GM12874 (cell line): ENCODE measurements around the gene THSD7B.

Source experiments
- TF ChIP-seq, protein P1 (sequence below): IDR thresholded peaks from 2 replicates; pipeline ENCODE4 v1.5.1; 2011; ENCODE audit warnings: low read depth, mild to moderate bottlenecking, control low read depth, low read length, moderate library complexity; ENCODE audit not compliant: insufficient read depth

THSD7B gene

GRCh38 chr2:137183206-137183898 is 418.0 kb downstream of the THSD7B start:
- TF ChIP-seq, protein P1, sequence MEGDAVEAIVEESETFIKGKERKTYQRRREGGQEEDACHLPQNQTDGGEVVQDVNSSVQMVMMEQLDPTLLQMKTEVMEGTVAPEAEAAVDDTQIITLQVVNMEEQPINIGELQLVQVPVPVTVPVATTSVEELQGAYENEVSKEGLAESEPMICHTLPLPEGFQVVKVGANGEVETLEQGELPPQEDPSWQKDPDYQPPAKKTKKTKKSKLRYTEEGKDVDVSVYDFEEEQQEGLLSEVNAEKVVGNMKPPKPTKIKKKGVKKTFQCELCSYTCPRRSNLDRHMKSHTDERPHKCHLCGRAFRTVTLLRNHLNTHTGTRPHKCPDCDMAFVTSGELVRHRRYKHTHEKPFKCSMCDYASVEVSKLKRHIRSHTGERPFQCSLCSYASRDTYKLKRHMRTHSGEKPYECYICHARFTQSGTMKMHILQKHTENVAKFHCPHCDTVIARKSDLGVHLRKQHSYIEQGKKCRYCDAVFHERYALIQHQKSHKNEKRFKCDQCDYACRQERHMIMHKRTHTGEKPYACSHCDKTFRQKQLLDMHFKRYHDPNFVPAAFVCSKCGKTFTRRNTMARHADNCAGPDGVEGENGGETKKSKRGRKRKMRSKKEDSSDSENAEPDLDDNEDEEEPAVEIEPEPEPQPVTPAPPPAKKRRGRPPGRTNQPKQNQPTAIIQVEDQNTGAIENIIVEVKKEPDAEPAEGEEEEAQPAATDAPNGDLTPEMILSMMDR, result no peak

- TF ChIP-seq, protein P1, result no peak
Observed at GRCh38 chr2:137185378-137186078, 420.2 kb downstream of the THSD7B start.

DNA sequence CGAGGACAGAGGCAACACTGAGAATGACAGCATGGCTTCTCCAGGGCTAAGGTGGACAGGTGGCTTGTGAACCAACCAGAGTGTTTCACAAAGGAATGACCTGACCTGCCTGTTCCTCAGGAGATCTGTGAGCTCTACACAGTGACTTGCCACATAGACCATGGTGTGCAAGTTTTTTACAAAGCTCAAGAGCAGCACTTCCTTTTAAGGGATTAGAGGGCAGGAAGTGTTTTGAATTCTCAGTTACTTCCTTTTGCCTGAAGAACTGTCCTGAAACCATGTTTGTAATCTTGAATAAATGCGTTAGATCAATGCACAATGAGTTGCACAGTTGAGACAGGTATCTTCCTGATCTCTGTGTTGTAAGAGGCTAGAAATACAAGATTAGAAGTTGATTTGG is 421.9 kb downstream of the THSD7B start:
- TF ChIP-seq, protein P1, result no peak

GRCh38 chr2:137190411-137191195 is 425.3 kb downstream of the THSD7B start:
- TF ChIP-seq, protein P1, result no peak

DNA sequence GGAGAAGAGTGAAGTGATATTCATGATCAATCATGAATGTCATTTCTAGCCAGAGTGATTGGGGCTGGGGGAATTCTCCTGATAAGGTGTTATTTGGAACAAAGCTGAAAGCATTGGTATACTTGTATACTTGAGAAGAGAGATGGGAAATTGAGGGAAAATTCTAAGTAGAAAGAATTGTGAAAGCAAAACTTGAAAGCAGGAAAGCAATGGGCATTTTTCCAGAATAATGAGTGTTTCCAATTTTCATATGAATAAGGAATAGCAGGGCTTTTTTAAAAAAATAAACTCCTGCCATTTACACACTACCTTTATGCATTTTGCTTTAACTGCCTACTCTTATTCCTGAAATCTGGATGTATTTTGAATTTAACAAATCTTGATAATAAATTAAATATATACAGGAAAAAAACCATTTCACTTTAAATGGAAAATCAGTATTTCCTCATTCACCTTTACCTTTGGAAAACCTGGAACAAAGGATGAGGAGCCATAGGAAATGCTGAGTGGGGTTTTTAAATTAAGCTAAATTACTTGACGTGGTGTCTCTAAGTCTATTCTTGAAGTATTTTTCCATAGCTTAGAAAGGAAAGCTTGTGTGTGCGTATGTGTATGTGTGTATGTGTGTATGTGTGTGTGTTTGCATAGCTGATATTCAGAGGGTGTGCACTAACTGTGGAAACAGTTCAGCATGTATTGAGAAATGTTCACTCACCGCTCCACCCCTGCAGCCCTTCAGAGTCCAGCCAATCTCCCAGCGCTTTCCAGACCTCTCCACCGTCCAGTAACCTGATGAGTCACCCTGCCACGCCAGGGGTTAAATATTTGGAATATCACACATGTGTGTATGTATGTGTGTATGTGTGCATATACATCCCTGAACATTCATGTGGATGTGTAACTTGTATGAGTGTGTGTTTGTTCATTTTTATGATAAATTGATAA is 427.3 kb downstream of the THSD7B start:
- TF ChIP-seq, protein P1, result no peak

DNA sequence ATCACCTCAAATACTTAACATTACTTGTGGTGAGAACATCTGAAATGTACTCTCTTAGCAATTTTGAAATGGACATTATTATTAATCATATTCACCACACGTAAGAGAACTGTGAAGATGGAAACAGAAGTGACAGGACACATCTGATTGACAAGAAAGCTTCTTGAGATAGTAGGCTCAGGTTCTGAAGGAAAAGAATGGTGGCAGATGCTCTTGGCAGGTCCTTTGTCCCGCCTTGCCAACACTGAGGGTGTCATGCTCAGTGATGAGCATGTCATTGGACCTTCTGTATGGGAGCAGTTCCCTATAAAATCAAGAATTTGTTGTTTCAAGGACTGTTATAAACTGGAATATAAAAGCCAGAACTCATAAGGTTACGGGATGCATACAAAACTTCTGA is 428.1 kb downstream of the THSD7B start:
- TF ChIP-seq, protein P1, result no peak

GRCh38 chr2:137194111-137194510 is 428.8 kb downstream of the THSD7B start:
- TF ChIP-seq, protein P1, result no peak
